Effector CD4-positive, alpha-beta T cell (primary cell): ENCODE results near the gene MAPK1.
"Not testable (repeated sequence)": the region's sequence is repeated elsewhere in the genome, so short reads cannot be mapped to it uniquely, and the experiment has no call there.

Experiments used
- DNase-seq: peaks from one replicate; pipeline ENCODE4 v3.0.0-alpha.2; 2020

The MAPK1 gene

GRCh38 chr22:21881841-21882753 lies 14.7 kb upstream of the MAPK1 start:
- no peak for DNase-seq

- no peak for DNase-seq
Measured at GRCh38 chr22:21876486-21877176, 9.2 kb upstream of the MAPK1 start.

GRCh38 chr22:21874953-21875352 lies 7.5 kb upstream of the MAPK1 start:
- not testable (repeated sequence) for DNase-seq

GRCh38 chr22:21873619-21874018 lies 6.2 kb upstream of the MAPK1 start:
- DNase-seq: no peak

- not testable (repeated sequence) for DNase-seq
Measured at GRCh38 chr22:21872741-21873140, 5.3 kb upstream of the MAPK1 start.

GRCh38 chr22:21868651-21869050 lies 1.2 kb upstream of the MAPK1 start:
- DNase-seq: no peak

- no peak for DNase-seq
Measured at GRCh38 chr22:21866833-21867527, 465 bp downstream of the MAPK1 start.

GRCh38 chr22:21865041-21865440 lies 2.4 kb downstream of the MAPK1 start:
- no peak for DNase-seq

- DNase-seq: no peak
Measured at GRCh38 chr22:21862386-21863245, 4.8 kb downstream of the MAPK1 start.

- DNase-seq: no peak
Measured at GRCh38 chr22:21861851-21862250, 5.6 kb downstream of the MAPK1 start.

- no peak for DNase-seq
Measured at GRCh38 chr22:21861264-21861848, 6.1 kb downstream of the MAPK1 start.

- no peak for DNase-seq
Measured at GRCh38 chr22:21860491-21861039, 6.9 kb downstream of the MAPK1 start.

GRCh38 chr22:21858025-21858764 lies 9.2 kb downstream of the MAPK1 start:
- DNase-seq: no peak

- DNase-seq: no peak
Measured at GRCh38 chr22:21857481-21857914, 9.9 kb downstream of the MAPK1 start.

GRCh38 chr22:21856868-21857267 lies 10.6 kb downstream of the MAPK1 start:
- DNase-seq: no peak

GRCh38 chr22:21856197-21856596 lies 11.2 kb downstream of the MAPK1 start:
- no peak for DNase-seq

GRCh38 chr22:21855676-21856075 lies 11.8 kb downstream of the MAPK1 start:
- no peak for DNase-seq

GRCh38 chr22:21850660-21851059 lies 16.8 kb downstream of the MAPK1 start:
- no peak for DNase-seq

- DNase-seq: no peak
Measured at GRCh38 chr22:21849489-21849888, 18.0 kb downstream of the MAPK1 start.

GRCh38 chr22:21848057-21848456 lies 19.4 kb downstream of the MAPK1 start:
- DNase-seq: not testable (repeated sequence)
